A549 treated with AZD9567 at 1 μM for 4 hours (cell line): ENCODE data around the gene PSMA4. TPM values are rescaled to one million over a fixed set of nuclear protein-coding genes. Genes with fewer than 3 reads are reported as not detected.

Experiments used
- total RNA-seq: library from RNA; stranded (reverse); fragments of 200-300 nt; extraction: Qiagen RNA extraction; gene quantifications from 5 replicates; pipeline ENCODE4 v1.2.3, GENCODE V29; 2022; ENCODE audit not compliant: insufficient read depth

Gene PSMA4
- total RNA-seq: 373 to 625 TPM (median 393 TPM) in 5 replicates

DNA sequence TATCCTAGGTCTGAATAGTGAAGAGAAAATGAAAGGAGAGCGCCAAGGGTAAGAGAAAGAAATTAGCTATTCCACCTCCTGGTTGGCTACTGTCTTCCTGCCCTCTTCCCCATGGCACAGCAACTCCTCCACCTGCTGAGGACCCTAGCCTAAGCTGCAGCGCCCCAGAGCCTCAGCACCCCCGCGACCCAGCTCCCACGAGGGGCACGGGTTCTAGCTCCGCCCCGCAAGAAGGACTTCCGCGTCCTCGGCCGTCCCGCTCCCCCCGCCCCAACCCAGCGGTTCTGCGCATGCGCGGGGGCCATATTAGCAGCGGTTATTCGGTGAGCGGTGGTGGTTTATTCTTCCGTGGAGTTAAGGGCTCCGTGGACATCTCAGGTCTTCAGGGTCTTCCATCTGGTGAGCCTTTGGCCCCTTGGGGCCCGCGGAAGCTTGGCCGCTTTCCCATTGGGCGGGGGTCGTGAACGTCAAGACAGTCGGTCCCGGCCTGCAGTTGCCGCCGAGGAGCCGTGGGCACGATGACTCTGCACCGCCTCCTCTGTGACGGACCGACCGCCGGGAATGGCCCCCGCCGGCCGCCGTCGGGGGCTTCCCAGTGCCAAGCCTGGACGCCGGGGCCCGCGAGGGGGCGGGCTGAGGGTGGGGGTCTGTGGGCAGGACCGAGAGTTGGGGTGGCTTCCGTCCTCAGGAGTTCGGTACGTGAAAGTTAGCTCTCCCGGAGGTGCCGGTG, at the start of gene PSMA4:
TSS of gene PSMA4 (plus strand) at position 304 of the 730 bp plus-strand sequence. CDS start 1,484 bp downstream, outside the sequence.

DNA sequence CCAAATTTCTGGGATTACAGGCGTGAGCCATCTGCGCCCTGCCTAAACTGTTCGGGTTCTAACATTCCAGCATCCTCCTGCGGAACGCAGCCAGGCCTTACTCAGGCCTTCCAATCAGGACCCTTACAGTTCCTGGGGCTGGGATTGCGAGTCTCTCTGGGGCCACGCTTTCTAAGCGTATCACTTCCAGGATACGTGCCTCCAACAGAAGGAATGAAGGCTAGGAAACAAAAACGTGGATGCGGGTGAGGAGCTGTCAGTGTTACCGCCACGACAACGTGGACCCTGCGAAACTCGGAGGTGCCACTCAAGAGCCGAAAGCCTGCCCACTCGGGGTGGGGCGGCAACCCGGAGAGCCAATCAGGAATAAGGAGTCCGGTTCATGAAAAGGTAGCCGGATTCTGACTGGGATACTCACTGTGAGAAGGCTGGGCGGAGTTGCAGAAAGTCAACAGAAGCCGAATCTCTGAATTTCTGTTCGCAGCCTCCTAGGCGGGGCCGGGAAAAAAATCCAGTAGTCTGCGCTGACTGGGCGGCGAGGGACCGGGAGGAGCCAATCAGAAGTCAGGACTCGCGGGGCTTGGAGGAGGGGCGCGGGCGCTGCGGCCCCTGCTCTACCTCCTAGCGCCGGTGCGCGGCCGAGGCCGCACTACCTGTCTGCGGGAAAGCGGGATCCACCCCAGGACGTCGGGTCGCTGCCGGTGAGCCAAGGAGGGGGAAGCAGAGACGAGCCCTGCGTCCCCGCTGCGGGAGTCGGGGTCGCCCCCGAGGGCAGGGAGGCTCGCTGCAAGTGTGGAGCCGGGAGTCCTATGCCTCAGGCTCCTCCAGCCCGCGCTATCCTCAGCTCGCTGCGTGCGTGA, 33.0 kb upstream of the PSMA4 start, which contains the start of gene HYKK:
TSS of gene HYKK (plus strand) at position 607 of the 860 bp plus-strand sequence. CDS start 5,512 bp downstream, outside the sequence.

DNA sequence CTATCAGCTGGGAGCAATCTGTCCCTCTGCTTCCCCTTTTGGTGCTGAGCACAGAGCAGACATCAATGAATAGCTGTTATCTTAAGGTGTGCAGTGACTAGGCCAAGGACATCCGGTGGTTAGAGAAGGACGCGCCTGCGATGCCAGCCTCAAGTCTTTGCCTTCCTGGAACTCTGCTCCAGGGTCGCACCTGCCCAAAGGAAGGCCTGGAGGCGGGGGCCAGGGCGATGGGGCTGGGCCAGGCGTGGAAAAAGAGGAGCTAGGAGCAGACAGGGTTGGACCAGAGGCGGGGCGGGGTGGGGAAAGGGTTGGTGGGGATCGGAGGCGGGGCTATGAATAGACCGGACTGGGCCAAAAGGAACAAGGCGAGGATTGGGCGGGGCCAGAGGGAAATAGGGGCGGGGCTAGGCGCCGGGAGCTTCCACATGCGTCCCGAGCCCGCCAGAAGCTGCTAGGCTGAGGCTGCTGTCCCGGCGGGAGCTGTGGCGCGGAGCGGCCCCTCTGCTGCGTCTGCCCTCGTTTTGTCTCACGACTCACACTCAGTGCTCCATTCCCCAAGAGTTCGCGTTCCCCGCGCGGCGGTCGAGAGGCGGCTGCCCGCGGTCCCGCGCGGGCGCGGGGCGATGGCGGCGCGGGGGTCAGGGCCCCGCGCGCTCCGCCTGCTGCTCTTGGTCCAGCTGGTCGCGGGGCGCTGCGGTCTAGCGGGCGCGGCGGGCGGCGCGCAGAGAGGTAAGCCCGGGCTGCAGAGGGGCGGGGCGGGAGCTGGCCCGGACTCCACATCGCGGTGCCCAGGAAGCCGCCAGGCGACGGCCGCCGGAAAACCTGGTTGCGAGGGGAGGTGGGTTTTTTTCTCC, 25.1 kb downstream of the PSMA4 start, which contains the start of gene CHRNA5:
TSS of gene CHRNA5 (plus strand) at position 424 of the 854 bp plus-strand sequence. CDS start at position 624, 200 bp downstream.

Other genes starting within 250 kb of the PSMA4 start
- gene SKIC8, start 240.8 kb upstream of the PSMA4 start, total RNA-seq: 83.5 to 122 TPM (median 88.0 TPM) in 5 replicates
- 1.3 to 6.1 TPM (median 1.9 TPM) in 5 replicates for gene CRABP1, start 200.1 kb upstream of the PSMA4 start, total RNA-seq
- 34.6 to 55.8 TPM (median 47.2 TPM) in 5 replicates for gene IREB2, start 102.2 kb upstream of the PSMA4 start, total RNA-seq
- 4.7 to 7.7 TPM (median 6.0 TPM) in 5 replicates for gene HYKK, start 32.9 kb upstream of the PSMA4 start, total RNA-seq
- gene CHRNA5, start 25.1 kb downstream of the PSMA4 start, total RNA-seq: 27.8 to 38.1 TPM (median 31.9 TPM) in 5 replicates
- gene CHRNA3, start 80.6 kb downstream of the PSMA4 start, total RNA-seq: 0.34 to 0.46 TPM (median 0.36 TPM) in 4 of 5 replicates, not detected in the other
- 0.97 to 1.2 TPM (median 1.1 TPM) in 4 of 5 replicates, not detected in the other for gene CHRNB4, start 100.8 kb downstream of the PSMA4 start, total RNA-seq